Urinary bladder (tissue), 4 donors: Measurements from ENCODE around the gene FHOD3. TPM values are rescaled to one million over a fixed set of nuclear protein-coding genes. Genes with fewer than 3 reads are reported as not detected.

Experiments
- DNase-seq: peaks from one replicate; pipeline ENCODE4 v3.0.0-alpha.2; 2015; ENCODE audit errors: extremely low spot score
- H3K27ac ChIP-seq: one replicate; pipeline ENCODE4 v1.5.1; 2013; ENCODE audit warnings: low read depth, mild to moderate bottlenecking, moderate library complexity
- H3K36me3 ChIP-seq: one replicate; pipeline ENCODE4 v1.6.1; 2013; ENCODE audit warnings: mild to moderate bottlenecking, moderate library complexity; ENCODE audit not compliant: insufficient read depth
- H3K4me1 ChIP-seq: one replicate; pipeline ENCODE4 v1.6.1; 2013; ENCODE audit warnings: mild to moderate bottlenecking, moderate library complexity; ENCODE audit not compliant: insufficient read depth
- H3K4me3 ChIP-seq: one replicate; pipeline ENCODE4 v1.5.1; 2013; ENCODE audit warnings: low read depth, low read length
- WGBS: extraction: QIAGEN DNeasy Blood & Tissue Kit; methylation state at CpG from one replicate; pipeline ENCODE4 v1.1.7; 2013; 5-methylcytosine and 5-hydroxymethylcytosine counted together
- polyA plus RNA-seq: library from polyadenylated mRNA; stranded (reverse); fragments of 200-250 nt; gene quantifications from one replicate; pipeline ENCODE4 v1.2.3, GENCODE V29; 2013
- total RNA-seq: library from RNA; depleted of rRNA; stranded (reverse); fragments of >200 nt; gene quantifications from one replicate; pipeline ENCODE4 v1.2.3, GENCODE V29; 2014
- donor health status: healthy with polysubstance abuse.
- donor health status: healthy.

FHOD3 gene
- total and polyA plus RNA-seq, 2 donors, result 27.2 to 35.4 TPM

- no peaks in the 10 kb centered on the region for H3K4me1 ChIP-seq
- no peak overlapping the region for H3K4me3 ChIP-seq
- H3K27ac ChIP-seq, result no peak overlapping the region
- DNase-seq, result no peak
- no peaks in the 10 kb centered on the region for H3K36me3 ChIP-seq
Measured at GRCh38 chr18:36396190-36396589, 98.7 kb downstream of the FHOD3 start.

- Histone ChIP-seq H3K36me3 (no peaks in the 10 kb centered on the region), H3K27ac (no peak overlapping the region), H3K4me3 (no peak overlapping the region), H3K4me1 (no peaks in the 10 kb centered on the region)
- no peak for DNase-seq
Measured at GRCh38 chr18:36397033-36397432, 99.5 kb downstream of the FHOD3 start.

GRCh38 chr18:36398419-36398818, 100.9 kb downstream of the FHOD3 start:
- Histone ChIP-seq H3K36me3 (no peaks in the 10 kb centered on the region), H3K4me3 (no peak overlapping the region), H3K4me1 (no peaks in the 10 kb centered on the region), H3K27ac (no peak overlapping the region)
- 89% methylated on average over 3 of the region's 3 CpGs for WGBS
- DNase-seq, result no peak

- no peaks in the 10 kb centered on the region for H3K4me1 ChIP-seq
- no peak overlapping the region for H3K4me3 ChIP-seq
- H3K36me3 ChIP-seq, result no peaks in the 10 kb centered on the region
- 82% methylated on average over 4 of the region's 4 CpGs for WGBS
- H3K27ac ChIP-seq, result no peak overlapping the region
- no peak for DNase-seq
Measured at GRCh38 chr18:36399055-36399454, 101.5 kb downstream of the FHOD3 start.

GRCh38 chr18:36401462-36401861, 103.9 kb downstream of the FHOD3 start:
- H3K27ac ChIP-seq, result no peak overlapping the region
- no peaks in the 10 kb centered on the region for H3K36me3 ChIP-seq
- 90% methylated on average over 2 of the region's 2 CpGs for WGBS
- no peak for DNase-seq
- no peaks in the 10 kb centered on the region for H3K4me1 ChIP-seq
- no peak overlapping the region for H3K4me3 ChIP-seq

- H3K27ac ChIP-seq, result no peak overlapping the region
Measured at GRCh38 chr18:36402765-36403396, 105.4 kb downstream of the FHOD3 start.

GRCh38 chr18:36403896-36404820, 106.6 kb downstream of the FHOD3 start:
- no peak for DNase-seq
- Histone ChIP-seq H3K4me3 (no peak overlapping the region), H3K27ac (no peak overlapping the region), H3K4me1 (no peaks in the 10 kb centered on the region), H3K36me3 (no peaks in the 10 kb centered on the region)
- WGBS, result 94% methylated on average over 6 of the region's 6 CpGs

More at GRCh38 chr18:36402765-36403396, 105.4 kb downstream of the FHOD3 start:
- no peak for DNase-seq
- Histone ChIP-seq H3K36me3 (no peaks in the 10 kb centered on the region), H3K4me1 (no peaks in the 10 kb centered on the region), H3K4me3 (no peak overlapping the region)
- 48% methylated on average over 8 of the region's 8 CpGs for WGBS

GRCh38 chr18:36405611-36406010, 108.1 kb downstream of the FHOD3 start:
- Histone ChIP-seq H3K4me1 (no peaks in the 10 kb centered on the region), H3K36me3 (no peaks in the 10 kb centered on the region), H3K27ac (no peak overlapping the region), H3K4me3 (no peak overlapping the region)
- 80% methylated on average over 2 of the region's 2 CpGs for WGBS
- no peak for DNase-seq

- no peak for DNase-seq
- Histone ChIP-seq H3K27ac (no peak overlapping the region), H3K36me3 (no peaks in the 10 kb centered on the region), H3K4me1 (no peaks in the 10 kb centered on the region), H3K4me3 (no peak overlapping the region)
- WGBS, result 95% methylated on average over 5 of the region's 5 CpGs
Measured at GRCh38 chr18:36406805-36407204, 109.3 kb downstream of the FHOD3 start.

GRCh38 chr18:36408606-36409005, 111.1 kb downstream of the FHOD3 start:
- WGBS, result 97% methylated on average over 5 of the region's 5 CpGs

GRCh38 chr18:36409779-36410178, 112.3 kb downstream of the FHOD3 start:
- H3K4me1 ChIP-seq, result no peaks in the 10 kb centered on the region
- H3K4me3 ChIP-seq, result no peak overlapping the region
- H3K36me3 ChIP-seq, result no peaks in the 10 kb centered on the region
- no peak for DNase-seq
- WGBS, result 89% methylated on average over 5 of the region's 5 CpGs
- H3K27ac ChIP-seq, result no peak overlapping the region

More at GRCh38 chr18:36408606-36409005, 111.1 kb downstream of the FHOD3 start:
- H3K4me3 ChIP-seq, result no peak overlapping the region
- no peak overlapping the region for H3K27ac ChIP-seq
- no peaks in the 10 kb centered on the region for H3K4me1 ChIP-seq
- H3K36me3 ChIP-seq, result no peaks in the 10 kb centered on the region
- DNase-seq, result no peak

- no peak overlapping the region for H3K4me3 ChIP-seq
- 89% methylated on average over 3 of the region's 3 CpGs for WGBS
- H3K36me3 ChIP-seq, result no peaks in the 10 kb centered on the region
- DNase-seq, result no peak
- H3K27ac ChIP-seq, result no peak overlapping the region
- H3K4me1 ChIP-seq, result no peaks in the 10 kb centered on the region
Measured at GRCh38 chr18:36410346-36410745, 112.8 kb downstream of the FHOD3 start.

GRCh38 chr18:36411745-36412168, 114.2 kb downstream of the FHOD3 start:
- Histone ChIP-seq H3K36me3 (no peaks in the 10 kb centered on the region), H3K4me3 (no peak overlapping the region), H3K27ac (no peak overlapping the region), H3K4me1 (no peaks in the 10 kb centered on the region)
- DNase-seq, result no peak
- WGBS, result 63% methylated on average over 3 of the region's 3 CpGs

- no peaks in the 10 kb centered on the region for H3K36me3 ChIP-seq
- no peaks in the 10 kb centered on the region for H3K4me1 ChIP-seq
- no peak overlapping the region for H3K27ac ChIP-seq
- H3K4me3 ChIP-seq, result no peak overlapping the region
- WGBS, result 94% methylated on average over 1 of the region's 1 CpG
- no peak for DNase-seq
Measured at GRCh38 chr18:36412778-36413177, 115.3 kb downstream of the FHOD3 start.
